Fibroblast of skin of left biceps (primary cell): Measurements from ENCODE around the gene STK35.

ENCODE experiments used
- DNase-seq, 2 experiments: peaks; one replicate each; pipeline ENCODE4 v3.0.0-alpha.2; 2013; ENCODE audit warnings: low read depth in 2 of 2

STK35 gene

DNA sequence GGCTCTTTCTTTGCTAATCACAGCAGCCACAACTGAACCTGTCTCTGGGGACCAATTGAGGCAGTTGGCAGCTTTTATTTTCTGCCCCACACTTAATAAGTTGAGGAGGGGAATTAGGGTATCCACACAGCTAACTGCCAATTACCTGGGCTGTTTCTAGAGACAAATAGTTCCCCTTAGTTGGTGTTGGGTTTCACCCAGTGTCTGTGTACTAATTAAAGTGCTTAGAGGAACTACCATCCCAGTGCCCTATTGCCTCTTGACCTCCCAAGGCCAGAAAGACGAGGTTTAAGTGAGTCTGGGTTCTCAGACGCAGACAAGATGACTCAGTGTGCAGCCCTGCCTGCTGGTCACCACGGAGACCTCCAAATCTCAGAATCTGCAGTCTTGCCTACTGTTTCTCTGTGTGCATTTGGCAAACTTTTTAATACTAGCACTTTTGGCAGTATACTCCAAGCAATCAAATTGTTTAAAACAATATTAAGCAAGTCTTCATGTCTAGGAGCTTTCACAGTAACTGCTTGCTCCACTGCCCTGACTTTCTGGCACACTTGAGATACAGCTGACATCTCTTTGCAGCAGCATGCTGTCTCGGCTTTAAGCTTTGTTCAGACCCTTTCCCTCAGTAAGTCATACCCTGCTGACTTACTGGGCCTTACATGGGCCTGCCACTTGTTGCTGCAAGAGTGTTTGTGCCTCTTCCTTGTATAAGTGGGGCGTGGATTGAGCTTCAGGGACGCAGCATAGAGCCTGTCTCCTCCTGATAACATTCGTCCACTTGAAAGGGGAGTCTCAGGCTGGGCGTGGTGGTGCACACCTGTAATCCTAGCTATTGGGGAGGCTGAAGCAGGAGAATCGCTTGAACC lies 31.9 kb downstream of the STK35 start:
- DNase-seq = peak in 1 of 2 experiments; percentile 27

DNA sequence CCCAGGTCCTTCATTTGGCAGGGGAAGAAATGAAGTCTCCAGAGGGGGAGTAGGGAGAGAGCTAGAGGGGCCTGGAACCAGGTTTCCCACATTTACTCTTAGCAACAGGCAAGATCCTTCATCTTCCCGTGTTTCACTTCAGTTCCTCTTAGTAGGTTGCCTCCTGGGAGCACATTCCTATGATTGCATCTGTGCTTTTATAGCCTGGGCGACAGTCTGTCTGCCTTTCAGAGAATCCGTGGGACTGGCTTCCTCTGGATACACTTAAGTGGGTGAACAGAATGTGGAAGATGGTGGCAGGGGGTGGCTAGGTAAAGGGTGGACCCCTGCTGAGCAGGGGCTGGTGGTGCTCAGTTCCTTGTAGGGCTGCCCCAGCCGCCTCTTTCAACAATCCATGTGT lies 33.4 kb downstream of the STK35 start:
- DNase-seq = no peak

DNA sequence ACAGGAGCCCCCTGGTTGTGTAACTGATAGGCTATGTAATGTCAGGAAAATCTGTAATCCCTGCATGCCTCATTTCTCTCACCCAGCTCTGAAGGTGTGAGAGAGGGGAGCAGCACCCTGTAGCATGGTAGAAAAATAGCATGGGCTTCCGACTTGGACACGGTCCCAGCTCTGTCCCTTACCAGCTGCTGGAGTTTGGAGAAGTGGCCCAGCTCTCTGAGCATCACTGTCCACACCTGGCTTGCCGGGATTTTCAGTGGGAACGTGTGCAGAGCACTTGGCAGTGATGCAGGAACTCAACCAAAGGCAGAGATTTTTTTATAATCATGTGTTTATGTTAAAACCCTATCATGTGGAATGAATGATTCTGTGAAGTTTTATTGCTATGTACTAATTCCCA lies 34.6 kb downstream of the STK35 start:
- no peak for DNase-seq

DNA sequence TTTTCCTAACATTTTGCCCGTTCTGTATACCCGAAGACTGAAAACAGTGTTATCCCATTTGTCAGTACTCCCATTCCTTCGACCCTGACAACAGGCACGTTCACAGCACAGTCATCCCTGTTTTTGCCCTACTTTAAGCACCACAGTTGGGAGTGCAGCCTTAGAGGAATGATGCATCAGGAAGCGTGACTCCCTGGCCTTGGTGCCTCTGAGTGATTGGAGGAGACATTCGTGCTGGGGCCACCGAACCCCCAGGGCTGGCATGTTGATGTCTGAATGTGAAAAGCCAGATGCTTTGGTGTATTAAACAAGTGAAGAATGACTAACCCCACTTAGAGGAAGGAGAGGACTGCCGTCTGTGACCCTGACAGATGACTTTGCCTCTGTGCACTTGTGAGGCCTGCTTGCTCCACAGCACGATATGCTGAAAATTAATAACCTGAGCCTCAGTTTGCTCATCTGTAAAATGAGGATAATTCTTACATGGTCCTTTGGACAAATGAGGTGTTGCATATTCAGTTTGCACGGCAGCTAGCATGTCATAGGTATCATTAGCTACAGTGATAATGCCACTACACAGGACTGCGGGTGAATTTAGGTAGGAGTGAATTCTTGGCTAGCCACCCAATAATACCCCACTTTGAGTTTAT lies 36.0 kb downstream of the STK35 start:
- peak in 1 of 2 experiments; percentile 7 for DNase-seq

DNA sequence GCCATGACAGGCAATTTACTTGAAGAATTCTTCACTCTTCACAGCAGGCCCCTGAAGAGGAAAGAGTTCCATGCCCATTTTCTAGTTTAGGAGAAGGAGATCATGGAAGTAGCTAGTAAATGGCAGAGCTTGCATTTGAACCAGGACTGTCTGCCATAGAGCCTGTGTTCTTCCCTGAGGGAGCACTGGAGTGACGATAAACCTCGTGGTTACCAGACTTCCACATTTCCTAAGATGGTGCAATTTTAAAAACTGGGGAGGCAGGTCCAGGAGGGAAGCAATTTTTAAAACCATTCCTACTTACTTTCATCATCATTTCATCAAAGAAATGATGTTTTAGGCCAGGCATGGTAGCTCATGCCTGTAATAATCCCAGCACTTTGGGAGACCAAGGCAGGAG lies 36.8 kb downstream of the STK35 start:
- no peak for DNase-seq

DNA sequence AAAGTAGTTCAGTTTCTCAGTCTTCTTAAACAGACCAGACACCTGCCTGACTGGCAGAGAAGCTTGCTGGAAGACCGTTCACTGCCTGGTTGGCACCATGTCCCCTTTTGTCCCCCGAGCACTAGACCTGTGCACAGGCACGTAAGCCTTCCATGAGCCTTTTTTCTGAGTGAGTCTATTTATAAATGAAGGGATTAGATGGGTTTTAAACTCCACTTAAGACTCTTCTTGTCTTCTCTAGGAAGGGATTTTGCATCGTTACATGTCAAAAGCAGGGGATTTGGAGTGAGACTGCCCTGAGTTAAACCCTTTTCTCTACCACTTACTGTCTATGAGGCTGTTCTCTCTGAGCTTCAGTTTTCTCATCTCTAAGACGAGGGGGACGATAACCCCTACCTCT lies 37.6 kb downstream of the STK35 start:
- no peak for DNase-seq

DNA sequence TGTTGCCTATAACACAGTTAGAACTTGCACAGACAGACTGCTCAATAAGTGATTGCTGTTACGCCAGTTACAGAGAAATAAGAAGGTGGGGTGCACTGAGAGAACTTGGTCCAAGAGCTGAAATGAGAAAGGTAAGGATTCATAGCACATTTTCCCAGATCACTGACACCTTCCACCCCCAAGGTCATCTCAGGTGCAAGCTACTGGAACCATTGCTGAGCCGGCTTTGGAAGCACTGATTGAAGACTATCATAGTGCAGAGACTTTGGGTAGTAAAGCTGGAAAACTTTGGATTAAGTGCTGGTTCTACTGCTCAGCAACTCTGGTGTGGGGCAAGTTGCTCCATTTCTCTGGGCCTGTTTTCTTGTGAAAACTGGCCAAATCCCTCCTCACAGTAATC lies 38.1 kb downstream of the STK35 start:
- no peak for DNase-seq

DNA sequence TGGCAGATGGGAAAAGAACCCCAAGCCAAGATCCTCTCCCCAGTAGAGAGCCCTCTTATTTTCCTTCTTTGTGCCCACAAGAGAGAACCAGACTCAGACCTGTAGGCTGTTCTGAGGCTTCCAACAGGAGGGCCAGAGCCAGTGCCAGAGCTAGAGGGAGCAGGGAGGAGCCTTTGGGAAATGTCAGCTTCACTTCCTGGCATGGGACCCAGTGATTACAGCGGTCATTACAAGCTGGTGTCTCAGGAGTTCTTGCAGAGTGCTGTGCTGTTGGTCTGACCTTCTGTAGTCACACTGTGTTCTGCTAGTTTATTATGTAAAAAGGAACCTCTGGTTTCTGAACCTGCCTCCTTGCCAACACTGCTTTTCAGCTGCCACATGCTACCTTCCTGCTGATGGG lies 38.9 kb downstream of the STK35 start:
- DNase-seq = no peak

DNA sequence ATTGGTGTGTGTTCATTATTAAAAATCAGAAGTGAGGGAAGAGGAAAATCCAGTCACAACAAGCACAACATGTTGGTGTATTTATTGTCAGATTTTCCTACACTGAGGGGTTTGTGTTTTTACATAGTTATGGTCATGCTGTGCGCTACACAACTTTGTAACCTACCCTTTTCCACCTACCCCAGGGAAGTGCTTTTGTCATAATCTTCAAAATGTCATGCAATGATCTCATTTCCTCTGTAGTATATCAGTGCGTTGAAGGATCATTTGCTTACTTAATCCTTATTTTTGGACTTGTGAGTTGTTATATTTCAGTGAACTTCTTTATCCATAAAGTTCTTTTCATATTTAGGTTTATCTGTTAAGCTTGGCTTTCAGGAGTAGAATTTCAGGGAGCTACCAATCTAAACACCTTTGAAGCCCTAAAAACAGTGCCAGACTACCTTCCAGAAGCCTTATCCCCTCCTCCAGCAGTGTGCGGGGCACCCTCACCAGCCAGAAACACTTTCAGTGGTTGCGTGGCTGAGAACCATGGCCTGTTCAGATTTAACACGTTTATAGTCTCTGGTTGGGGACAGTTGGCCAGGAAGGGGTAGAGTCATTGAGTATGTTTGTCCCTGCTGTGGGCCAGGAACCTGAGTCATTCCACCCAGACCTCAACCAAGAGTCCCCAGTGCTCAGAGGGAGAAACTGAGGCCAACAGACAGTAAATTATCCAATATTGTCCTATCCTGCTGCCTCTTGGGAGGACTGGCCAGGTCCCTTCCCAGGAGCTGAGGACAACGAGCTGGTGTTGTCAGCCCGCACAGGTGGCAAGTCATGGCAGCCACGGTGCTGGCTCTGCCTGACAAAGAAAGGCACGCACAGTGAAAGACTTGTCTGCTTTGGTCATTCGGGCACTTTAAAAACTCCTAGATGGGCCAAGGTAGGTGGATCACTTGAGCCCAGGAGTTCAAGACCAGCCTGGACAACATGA lies 40.3 kb downstream of the STK35 start:
- DNase-seq = no peak

DNA sequence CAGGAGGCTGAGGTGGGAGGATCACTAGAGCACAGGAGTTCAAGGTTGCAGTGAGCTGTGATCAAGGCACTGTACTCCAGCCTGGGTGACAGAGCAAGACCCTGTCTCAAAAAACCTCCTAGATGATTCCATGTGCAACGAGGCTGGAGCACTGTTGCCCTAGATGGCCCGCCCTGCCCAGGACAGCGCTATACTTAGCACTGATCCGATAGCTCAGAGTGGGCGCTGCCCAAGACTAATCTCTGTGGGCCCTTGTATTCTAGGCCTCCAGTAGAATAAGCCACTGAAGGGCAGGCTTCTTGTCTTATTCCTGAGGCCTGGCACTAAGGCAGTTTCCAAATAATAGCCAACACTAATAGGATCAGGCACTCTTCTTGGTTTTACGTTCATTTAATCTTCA lies 41.0 kb downstream of the STK35 start:
- no peak for DNase-seq

DNA sequence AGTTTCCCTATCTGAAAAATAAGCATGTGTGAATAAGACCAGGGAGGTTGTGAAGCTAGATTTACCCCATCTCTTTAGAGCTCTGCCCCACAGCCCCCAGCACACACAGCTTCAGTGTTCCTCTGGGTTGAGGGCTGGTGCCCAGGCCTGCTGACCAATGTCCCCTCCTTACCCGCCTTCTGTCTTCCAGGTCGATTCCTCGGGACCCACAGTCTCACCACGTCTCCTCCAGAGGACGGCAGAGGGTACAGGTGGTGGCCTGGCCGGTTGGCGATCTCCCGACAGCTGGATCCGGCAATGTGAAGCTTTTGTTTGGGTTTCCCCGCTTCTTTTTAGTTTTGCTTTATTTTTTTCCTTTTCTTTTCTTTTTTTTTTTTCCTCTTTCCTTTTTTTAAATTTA lies 42.0 kb downstream of the STK35 start:
- DNase-seq = no peak

DNA sequence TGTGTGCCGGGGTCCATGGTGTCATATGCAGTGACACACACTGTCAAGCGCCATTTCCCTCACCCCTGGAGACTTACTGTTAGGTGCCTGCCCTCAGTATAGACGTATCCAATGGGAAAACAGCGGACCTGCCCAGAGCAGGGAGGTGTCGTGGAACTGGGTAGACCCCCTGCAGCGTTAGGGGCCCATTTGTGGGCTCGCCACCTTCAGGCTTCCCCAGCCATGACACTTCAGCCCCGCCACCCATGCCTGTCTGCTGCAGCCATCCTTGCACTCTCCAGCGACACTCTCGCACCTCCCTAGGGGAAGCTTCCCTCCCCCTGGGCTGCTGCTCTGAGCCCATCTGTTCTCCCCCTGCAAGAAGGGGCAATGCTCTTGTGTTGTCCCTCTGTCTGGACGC lies 43.2 kb downstream of the STK35 start:
- no peak for DNase-seq

DNA sequence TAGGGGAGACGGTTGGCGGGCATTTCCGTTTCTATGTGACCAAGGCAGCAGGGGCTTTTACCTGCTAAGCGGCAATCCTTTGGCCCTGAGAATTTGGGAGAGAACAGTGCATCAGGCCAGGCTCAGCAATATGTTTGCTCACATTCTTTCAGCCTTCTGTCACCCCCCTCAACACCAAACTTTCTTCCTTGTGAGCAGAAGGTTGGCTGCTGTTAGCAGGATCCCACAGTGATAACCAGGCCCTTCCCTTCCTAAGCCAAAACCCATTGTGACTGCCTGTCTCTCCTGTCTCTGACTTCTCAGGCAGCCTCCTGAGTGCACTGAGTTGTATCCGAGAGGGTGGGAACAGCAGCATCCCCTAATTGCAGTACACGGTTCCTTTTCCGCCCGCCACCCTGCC lies 43.7 kb downstream of the STK35 start:
- no peak for DNase-seq

DNA sequence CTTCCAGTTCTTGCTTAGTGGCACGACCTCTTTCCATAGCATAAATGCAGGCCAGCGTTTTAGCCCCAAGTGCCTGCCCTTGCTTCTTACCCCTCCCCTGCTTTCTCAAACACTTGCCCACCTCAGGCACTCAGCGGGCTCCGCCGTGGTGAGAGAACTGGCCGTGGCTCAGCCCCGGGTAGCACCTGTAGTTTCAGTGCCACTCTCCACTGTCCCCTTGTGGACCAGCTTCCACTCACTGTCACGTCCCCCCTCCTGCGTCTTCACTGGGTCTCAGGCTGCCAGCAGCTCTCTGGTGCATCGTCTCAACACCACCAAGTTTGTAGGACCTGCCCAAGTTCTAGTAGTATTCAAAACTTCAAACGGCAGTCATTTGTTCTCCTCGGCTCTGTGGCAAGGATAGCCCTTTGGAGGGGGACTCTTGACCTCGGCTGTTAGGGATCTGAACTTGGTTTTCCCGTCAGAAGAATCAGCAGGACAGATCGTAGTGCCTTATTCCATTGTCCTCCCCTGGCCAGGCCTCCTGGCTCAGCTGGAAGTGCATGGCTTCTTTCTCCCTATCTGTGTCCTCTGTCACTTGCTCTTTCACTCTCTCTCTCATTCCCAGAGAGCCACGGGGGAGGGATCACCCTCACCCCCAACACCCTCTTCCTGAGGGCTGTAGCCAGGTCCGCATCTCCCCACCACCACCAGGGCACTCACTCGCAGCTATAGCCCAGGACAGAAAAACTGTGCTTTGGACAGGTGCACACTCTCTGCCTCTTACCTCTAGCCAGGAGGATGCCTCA lies 44.6 kb downstream of the STK35 start:
- DNase-seq = no peak

DNA sequence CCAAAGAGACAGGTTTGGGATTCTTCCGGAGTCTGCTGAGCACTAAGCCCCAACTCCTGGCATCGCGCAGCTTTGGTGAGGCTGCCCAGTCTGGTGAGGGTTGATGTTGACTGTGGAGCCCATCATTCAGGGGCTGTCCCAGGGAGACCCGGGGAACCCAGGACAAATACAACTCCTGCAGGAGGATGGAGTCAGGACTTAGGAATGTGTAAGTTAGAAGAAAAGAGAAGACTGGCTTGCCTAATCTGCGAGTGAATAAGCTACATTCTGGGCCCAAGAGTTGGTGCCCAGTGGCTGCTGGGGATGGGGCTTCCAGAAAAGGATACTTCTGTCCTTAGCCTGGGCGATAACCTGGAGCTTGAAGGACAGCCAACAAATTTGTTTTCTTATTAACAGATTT lies 47.9 kb downstream of the STK35 start:
- DNase-seq = no peak

DNA sequence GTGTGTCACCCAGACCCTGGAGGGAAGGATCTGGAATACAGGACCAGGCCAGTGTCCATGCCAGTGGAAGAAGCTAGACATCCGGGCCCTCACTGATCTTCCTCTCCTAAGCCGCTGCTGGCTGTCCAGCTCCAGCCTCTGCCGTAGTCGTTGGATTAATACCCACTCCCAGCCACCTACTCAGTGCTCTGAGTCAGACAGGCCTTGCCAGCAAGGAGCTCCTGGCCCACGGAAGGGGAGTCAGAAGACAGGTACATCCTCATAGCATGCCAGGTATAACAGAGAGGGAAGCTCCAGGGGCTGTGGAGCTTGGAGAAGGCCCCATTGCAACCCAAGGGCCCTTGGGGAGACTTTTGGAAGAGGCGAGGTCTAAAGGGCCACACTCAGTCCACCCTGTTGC lies 49.0 kb downstream of the STK35 start:
- DNase-seq = no peak

DNA sequence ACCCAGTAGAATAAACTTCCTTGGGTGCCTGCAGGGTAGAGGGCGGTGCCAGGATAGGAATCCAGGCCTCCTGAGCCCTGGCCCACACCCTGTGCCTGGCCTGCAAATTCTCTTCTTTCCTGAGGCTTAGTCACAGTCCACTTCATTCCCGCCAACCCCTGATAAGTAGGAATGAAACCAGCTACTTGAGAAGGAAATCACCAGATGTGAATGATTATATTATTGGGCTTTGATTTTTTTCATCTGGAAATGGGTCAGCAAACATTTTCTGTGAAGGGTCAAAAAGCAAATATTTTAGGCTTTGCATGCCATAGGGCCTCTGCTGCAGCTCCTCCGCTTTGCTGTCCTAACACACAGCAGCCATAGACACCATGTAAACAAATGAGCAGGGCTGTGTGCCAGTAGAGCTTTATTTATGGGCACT lies 50.2 kb downstream of the STK35 start:
- peak in 1 of 2 experiments; percentile 14 for DNase-seq

DNA sequence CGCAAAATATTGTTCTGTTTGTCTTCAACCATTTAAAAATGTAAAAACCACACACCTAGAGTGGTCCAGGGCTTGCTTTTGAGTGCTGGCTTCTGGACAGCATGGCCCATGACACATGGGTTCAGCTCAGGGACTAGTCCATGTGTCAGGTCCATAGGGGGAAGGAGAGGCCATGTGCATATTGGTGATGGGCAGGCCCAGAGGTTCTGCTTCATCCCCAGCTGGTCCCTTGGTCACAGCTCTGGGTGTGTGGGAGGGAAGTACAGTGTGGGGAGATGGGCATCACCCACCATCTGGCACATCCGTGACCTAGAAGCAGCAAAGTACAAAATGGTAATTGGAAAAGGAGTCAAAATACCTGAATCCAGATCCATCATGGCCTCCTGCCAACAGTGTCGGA lies 50.7 kb downstream of the STK35 start:
- DNase-seq = no peak

DNA sequence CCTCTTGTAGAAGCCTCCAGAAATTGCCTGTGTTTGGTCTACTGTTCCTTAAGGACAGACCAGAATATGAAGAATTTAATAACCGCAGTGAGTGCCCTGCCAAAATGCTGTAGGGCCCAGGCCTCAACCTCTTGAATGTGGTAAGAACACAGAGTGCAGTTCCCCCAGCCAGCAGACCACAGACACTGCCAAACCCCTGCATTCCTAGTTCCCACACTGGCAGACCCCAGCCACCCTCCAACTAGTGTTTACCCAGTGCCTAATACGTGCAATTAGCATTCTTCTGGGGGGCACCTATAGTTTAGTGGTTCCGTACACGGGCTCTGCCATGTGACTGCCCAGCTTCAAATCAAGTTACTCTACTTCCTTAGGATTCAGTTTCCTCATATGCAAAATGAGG lies 51.7 kb downstream of the STK35 start:
- DNase-seq = no peak

DNA sequence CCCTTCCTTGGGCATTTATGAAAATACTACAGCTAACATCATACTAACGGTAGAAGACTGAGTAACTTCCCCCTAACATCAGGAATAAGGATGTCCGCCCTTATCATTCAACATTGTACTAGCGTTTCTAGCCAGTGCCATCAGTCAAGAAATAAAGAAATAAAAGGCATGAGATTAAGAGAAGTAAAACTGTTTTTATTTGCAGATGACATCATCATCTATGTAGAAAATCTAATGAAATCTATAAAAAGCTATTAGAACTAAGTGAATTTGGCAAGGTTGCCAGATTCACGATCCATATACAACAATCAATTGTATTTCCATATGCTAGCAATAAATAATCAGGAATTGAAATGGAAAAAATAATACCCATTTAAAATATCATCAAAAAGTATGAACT lies 54.6 kb downstream of the STK35 start:
- DNase-seq = no peak
